HepG2 (cell line): ENCODE results near the gene PPARA. TPM values are rescaled to one million over a fixed set of nuclear protein-coding genes. Genes with fewer than 3 reads are reported as not detected.

Experiments
- ELF1 ChIP-seq: sonication (generic); formaldehyde crosslinking; IDR thresholded peaks from 2 replicates; pipeline ENCODE4 v1.4.0; 2020; ENCODE audit warnings: missing genetic modification reagents
- ERF ChIP-seq: IDR thresholded peaks from 2 replicates; pipeline ENCODE4 v1.6.1; 2018; ENCODE audit warnings: missing biosample characterization, missing genetic modification reagents
- FOXA3 ChIP-seq: IDR thresholded peaks from 2 replicates; pipeline ENCODE4 v1.6.1; 2016; ENCODE audit warnings: missing genetic modification reagents, missing compliant biosample characterization
- HNF4G ChIP-seq, 2 experiments: sonication (generic) in 1 of 2; formaldehyde crosslinking in 1 of 2; IDR thresholded peaks; 2 replicates each; pipeline versions ENCODE4 v1.4.0 to v1.6.1; 2011 to 2020; ENCODE audit warnings: borderline replicate concordance in 2 of 2, low read depth in 2 of 2, mild to moderate bottlenecking in 2 of 2, low read length in 1 of 2, missing genetic modification reagents in 1 of 2, moderate library complexity in 1 of 2
- HNRNPLL ChIP-seq: fragments of 200-400 bp; formaldehyde crosslinking; IDR thresholded peaks from 2 replicates; pipeline ENCODE4 v1.6.1; 2017; ENCODE audit warnings: mild to moderate bottlenecking, low read depth, low read length; ENCODE audit not compliant: poor library complexity, severe bottlenecking
- IKZF1 ChIP-seq: fragments of 450-650 bp; IDR thresholded peaks from 2 replicates; pipeline ENCODE4 v1.7.1; 2016
- MXD4 ChIP-seq: IDR thresholded peaks from 2 replicates; pipeline ENCODE4 v1.6.1; 2016; ENCODE audit warnings: mild to moderate bottlenecking, missing biosample characterization, missing genetic modification reagents
- NFIB ChIP-seq: sonication (generic); formaldehyde crosslinking; IDR thresholded peaks from 2 replicates; pipeline ENCODE4 v1.9.0; 2021; ENCODE audit warnings: missing genetic modification reagents, mild to moderate bottlenecking, borderline replicate concordance
- ZBTB7A ChIP-seq: sonication (generic); formaldehyde crosslinking; IDR thresholded peaks from 2 replicates; pipeline ENCODE4 v1.8.0; 2022; ENCODE audit warnings: mild to moderate bottlenecking, missing genetic modification reagents
- ZNF367 ChIP-seq: sonication (generic); formaldehyde crosslinking; IDR thresholded peaks from 2 replicates; pipeline ENCODE4 v1.4.0; 2020; ENCODE audit warnings: missing genetic modification reagents, borderline replicate concordance
- ZNF431 ChIP-seq: sonication (generic); formaldehyde crosslinking; IDR thresholded peaks from 2 replicates; pipeline ENCODE4 v1.9.0; 2022; ENCODE audit warnings: missing genetic modification reagents, low read depth, mild to moderate bottlenecking, borderline replicate concordance
- ZNF569 ChIP-seq: sonication (generic); formaldehyde crosslinking; IDR thresholded peaks from 2 replicates; pipeline ENCODE4 v1.5.0; 2020; ENCODE audit warnings: mild to moderate bottlenecking, missing genetic modification reagents, moderate library complexity, borderline replicate concordance
- polyA plus RNA-seq, 8 experiments: library from polyadenylated mRNA; depleted of rRNA in 3 of 8; stranded (reverse) in 7 of 8; unstranded in 1 of 8; fragments of >200 nt; fragmentation: Illumina TruSeq in 4 of 8; extraction: Trizol in 4 of 8; gene quantifications; 2 replicates each; pipeline versions ENCODE4 v1.2.1 to v1.2.3, GENCODE V29; 2011 to 2016; ENCODE audit warnings: low read depth in 4 of 8, missing spikeins in 1 of 8, mixed read lengths in 1 of 8; ENCODE audit not compliant: insufficient read depth in 1 of 8
- total RNA-seq, 5 experiments: library from RNA; depleted of rRNA; stranded (reverse); fragments of >200 nt; fragmentation: Illumina TruSeq; extraction: Trizol; gene quantifications; 2 replicates each; pipeline ENCODE4 v1.2.3, GENCODE V29; 2016; ENCODE audit warnings: low read depth in 1 of 5
- TF ChIP-seq, protein P1 (sequence below): sonication (generic); formaldehyde crosslinking; IDR thresholded peaks from 2 replicates; pipeline ENCODE4 v1.4.0; 2020; ENCODE audit warnings: missing genetic modification reagents
- TF ChIP-seq, protein P2 (sequence below): sonication (generic); formaldehyde crosslinking; IDR thresholded peaks from 2 replicates; pipeline ENCODE4 v1.4.0; 2020; ENCODE audit warnings: mild to moderate bottlenecking, low read depth, missing genetic modification reagents
- TF ChIP-seq, protein P3 (sequence below): IDR thresholded peaks from 2 replicates; pipeline ENCODE4 v1.4.0; 2020; ENCODE audit warnings: mild to moderate bottlenecking, missing genetic modification reagents
- TF ChIP-seq, protein P4 (sequence below): IDR thresholded peaks from 2 replicates; pipeline ENCODE4 v1.6.1; 2012; ENCODE audit warnings: inconsistent platforms
- TF ChIP-seq, protein P5 (sequence below): sonication (generic); formaldehyde crosslinking; IDR thresholded peaks from 2 replicates; pipeline ENCODE4 v1.5.0; 2020; ENCODE audit warnings: mild to moderate bottlenecking, missing genetic modification reagents, moderate library complexity
- TF ChIP-seq, protein P6 (sequence below): sonication (generic); formaldehyde crosslinking; IDR thresholded peaks from 2 replicates; pipeline ENCODE4 v1.5.1; 2020; ENCODE audit warnings: missing genetic modification reagents, mild to moderate bottlenecking, borderline replicate concordance

Gene PPARA
- total and polyA plus RNA-seq, 2 of the 13 experiments (the other 11 are each of a cell fraction or from before 2014, with no cell fraction given) = 18.2 to 24.7 TPM

DNA sequence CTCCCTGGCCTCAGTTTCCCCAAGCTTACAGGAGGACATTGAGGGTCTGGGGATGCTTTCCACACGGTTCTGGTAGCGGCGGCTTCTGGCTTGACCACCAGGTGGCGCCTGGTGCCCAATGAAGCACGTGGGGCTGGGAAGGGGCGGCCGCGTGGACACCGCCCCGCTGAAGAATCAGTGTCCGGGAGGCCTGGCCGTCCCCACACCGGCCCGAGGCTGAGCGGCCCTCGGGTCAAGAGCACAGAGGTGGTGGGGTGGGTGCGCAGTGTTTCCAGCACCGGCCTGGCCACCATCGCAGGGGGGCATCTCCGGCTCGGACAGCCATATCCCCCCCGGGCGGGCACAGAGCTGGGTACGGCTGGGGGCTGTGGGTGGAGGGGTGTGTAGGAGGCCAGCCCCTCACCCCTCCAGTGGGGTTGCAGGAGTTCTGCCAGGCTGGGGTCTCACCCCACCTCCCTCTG, 27.8 kb upstream of the PPARA start (continued):
- TF ChIP-seq NFIB (CRISPR knock-in tag) (no peak), ZNF367 (CRISPR knock-in tag) (no peak), IKZF1 (no peak), ELF1 (CRISPR knock-in tag) (peak; percentile 28; the same call in 1 of the 2 replicates), ZBTB7A (0 out of 2 replicates have a peak, but pooled peaks have one; percentile 54), FOXA3 (no peak), ERF (CRISPR knock-in tag) (no peak), HNRNPLL (peak; percentile 39), HNF4G (IDR thresholded peaks at IDR 0.05; ENCODE audit: borderline replicate concordance, low read depth, low read length) (no peak), HNF4G (CRISPR knock-in tag; IDR thresholded peaks at IDR 0.05; ENCODE audit: borderline replicate concordance, low read depth) (peak; percentile 37; the same call in 1 of the 2 replicates), MXD4 (peak; percentile 74; the same call in 1 of the 2 replicates), ZNF431 (CRISPR knock-in tag) (no peak), ZNF569 (CRISPR knock-in tag) (no peak)
- TF ChIP-seq, protein P1, sequence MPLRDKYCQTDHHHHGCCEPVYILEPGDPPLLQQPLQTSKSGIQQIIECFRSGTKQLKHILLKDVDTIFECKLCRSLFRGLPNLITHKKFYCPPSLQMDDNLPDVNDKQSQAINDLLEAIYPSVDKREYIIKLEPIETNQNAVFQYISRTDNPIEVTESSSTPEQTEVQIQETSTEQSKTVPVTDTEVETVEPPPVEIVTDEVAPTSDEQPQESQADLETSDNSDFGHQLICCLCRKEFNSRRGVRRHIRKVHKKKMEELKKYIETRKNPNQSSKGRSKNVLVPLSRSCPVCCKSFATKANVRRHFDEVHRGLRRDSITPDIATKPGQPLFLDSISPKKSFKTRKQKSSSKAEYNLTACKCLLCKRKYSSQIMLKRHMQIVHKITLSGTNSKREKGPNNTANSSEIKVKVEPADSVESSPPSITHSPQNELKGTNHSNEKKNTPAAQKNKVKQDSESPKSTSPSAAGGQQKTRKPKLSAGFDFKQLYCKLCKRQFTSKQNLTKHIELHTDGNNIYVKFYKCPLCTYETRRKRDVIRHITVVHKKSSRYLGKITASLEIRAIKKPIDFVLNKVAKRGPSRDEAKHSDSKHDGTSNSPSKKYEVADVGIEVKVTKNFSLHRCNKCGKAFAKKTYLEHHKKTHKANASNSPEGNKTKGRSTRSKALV (CRISPR knock-in tag) = no peak
- TF ChIP-seq, protein P2, sequence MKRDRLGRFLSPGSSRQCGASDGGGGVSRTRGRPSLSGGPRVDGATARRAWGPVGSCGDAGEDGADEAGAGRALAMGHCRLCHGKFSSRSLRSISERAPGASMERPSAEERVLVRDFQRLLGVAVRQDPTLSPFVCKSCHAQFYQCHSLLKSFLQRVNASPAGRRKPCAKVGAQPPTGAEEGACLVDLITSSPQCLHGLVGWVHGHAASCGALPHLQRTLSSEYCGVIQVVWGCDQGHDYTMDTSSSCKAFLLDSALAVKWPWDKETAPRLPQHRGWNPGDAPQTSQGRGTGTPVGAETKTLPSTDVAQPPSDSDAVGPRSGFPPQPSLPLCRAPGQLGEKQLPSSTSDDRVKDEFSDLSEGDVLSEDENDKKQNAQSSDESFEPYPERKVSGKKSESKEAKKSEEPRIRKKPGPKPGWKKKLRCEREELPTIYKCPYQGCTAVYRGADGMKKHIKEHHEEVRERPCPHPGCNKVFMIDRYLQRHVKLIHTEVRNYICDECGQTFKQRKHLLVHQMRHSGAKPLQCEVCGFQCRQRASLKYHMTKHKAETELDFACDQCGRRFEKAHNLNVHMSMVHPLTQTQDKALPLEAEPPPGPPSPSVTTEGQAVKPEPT = no peak
- TF ChIP-seq, protein P3, sequence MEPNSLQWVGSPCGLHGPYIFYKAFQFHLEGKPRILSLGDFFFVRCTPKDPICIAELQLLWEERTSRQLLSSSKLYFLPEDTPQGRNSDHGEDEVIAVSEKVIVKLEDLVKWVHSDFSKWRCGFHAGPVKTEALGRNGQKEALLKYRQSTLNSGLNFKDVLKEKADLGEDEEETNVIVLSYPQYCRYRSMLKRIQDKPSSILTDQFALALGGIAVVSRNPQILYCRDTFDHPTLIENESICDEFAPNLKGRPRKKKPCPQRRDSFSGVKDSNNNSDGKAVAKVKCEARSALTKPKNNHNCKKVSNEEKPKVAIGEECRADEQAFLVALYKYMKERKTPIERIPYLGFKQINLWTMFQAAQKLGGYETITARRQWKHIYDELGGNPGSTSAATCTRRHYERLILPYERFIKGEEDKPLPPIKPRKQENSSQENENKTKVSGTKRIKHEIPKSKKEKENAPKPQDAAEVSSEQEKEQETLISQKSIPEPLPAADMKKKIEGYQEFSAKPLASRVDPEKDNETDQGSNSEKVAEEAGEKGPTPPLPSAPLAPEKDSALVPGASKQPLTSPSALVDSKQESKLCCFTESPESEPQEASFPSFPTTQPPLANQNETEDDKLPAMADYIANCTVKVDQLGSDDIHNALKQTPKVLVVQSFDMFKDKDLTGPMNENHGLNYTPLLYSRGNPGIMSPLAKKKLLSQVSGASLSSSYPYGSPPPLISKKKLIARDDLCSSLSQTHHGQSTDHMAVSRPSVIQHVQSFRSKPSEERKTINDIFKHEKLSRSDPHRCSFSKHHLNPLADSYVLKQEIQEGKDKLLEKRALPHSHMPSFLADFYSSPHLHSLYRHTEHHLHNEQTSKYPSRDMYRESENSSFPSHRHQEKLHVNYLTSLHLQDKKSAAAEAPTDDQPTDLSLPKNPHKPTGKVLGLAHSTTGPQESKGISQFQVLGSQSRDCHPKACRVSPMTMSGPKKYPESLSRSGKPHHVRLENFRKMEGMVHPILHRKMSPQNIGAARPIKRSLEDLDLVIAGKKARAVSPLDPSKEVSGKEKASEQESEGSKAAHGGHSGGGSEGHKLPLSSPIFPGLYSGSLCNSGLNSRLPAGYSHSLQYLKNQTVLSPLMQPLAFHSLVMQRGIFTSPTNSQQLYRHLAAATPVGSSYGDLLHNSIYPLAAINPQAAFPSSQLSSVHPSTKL (CRISPR knock-in tag) = 0 out of 2 replicates have a peak, but pooled peaks have one; percentile 19
- TF ChIP-seq, protein P4, sequence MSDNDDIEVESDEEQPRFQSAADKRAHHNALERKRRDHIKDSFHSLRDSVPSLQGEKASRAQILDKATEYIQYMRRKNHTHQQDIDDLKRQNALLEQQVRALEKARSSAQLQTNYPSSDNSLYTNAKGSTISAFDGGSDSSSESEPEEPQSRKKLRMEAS = peak; percentile 91
- TF ChIP-seq, protein P5, sequence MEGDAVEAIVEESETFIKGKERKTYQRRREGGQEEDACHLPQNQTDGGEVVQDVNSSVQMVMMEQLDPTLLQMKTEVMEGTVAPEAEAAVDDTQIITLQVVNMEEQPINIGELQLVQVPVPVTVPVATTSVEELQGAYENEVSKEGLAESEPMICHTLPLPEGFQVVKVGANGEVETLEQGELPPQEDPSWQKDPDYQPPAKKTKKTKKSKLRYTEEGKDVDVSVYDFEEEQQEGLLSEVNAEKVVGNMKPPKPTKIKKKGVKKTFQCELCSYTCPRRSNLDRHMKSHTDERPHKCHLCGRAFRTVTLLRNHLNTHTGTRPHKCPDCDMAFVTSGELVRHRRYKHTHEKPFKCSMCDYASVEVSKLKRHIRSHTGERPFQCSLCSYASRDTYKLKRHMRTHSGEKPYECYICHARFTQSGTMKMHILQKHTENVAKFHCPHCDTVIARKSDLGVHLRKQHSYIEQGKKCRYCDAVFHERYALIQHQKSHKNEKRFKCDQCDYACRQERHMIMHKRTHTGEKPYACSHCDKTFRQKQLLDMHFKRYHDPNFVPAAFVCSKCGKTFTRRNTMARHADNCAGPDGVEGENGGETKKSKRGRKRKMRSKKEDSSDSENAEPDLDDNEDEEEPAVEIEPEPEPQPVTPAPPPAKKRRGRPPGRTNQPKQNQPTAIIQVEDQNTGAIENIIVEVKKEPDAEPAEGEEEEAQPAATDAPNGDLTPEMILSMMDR (CRISPR knock-in tag) = peak; percentile 98
- TF ChIP-seq, protein P6, sequence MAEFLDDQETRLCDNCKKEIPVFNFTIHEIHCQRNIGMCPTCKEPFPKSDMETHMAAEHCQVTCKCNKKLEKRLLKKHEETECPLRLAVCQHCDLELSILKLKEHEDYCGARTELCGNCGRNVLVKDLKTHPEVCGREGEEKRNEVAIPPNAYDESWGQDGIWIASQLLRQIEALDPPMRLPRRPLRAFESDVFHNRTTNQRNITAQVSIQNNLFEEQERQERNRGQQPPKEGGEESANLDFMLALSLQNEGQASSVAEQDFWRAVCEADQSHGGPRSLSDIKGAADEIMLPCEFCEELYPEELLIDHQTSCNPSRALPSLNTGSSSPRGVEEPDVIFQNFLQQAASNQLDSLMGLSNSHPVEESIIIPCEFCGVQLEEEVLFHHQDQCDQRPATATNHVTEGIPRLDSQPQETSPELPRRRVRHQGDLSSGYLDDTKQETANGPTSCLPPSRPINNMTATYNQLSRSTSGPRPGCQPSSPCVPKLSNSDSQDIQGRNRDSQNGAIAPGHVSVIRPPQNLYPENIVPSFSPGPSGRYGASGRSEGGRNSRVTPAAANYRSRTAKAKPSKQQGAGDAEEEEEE (CRISPR knock-in tag) = no peak
